ENCODE data around the gene MIEF1.

MIEF1 gene

DNA sequence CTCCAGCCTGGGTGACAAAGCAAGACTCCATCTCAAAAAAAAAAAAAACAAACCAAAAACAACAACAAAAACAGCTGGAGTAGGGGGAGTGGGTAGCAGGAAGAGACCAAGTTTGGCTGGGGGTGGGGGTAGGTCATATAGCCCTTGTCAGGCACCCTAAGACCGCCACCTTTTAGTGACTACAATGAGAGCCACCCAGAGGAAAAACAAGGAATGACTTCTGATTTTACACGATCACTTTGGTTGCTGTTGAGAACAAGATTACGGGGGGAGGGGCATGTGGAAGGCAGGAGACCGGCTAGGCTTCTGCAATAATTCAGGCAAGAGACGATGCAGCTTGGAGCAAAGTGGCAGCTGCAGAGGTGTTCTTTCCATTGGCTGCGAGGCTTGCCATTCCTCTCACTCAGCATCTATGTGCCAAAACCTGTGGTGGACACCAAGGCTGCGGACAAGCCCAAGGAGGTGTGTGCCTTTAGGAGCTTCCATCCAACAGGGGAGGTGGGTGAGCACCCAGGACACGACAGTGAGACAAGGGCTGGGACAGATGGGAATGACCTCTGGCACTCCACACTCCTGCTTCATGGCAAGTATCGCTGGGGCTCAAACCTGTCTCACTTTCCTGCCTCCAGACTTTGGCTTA is 28.7 kb downstream of the MIEF1 start:
- H3K9ac ChIP-seq (ENCODE audit: low read depth, low read length), result no peak overlapping the region
- H3K4me1 ChIP-seq (ENCODE audit: insufficient read depth, low read length), result peaks cover 26% of the 10 kb centered on the region; the same call in 1 of the 2 replicates
- no peaks in the 10 kb centered on the region for H3K36me3 ChIP-seq (ENCODE audit: insufficient read depth, low read length)
- no peaks in the 10 kb centered on the region for H3K9me3 ChIP-seq (ENCODE audit: control insufficient read depth, insufficient read depth, low read length)

DNA sequence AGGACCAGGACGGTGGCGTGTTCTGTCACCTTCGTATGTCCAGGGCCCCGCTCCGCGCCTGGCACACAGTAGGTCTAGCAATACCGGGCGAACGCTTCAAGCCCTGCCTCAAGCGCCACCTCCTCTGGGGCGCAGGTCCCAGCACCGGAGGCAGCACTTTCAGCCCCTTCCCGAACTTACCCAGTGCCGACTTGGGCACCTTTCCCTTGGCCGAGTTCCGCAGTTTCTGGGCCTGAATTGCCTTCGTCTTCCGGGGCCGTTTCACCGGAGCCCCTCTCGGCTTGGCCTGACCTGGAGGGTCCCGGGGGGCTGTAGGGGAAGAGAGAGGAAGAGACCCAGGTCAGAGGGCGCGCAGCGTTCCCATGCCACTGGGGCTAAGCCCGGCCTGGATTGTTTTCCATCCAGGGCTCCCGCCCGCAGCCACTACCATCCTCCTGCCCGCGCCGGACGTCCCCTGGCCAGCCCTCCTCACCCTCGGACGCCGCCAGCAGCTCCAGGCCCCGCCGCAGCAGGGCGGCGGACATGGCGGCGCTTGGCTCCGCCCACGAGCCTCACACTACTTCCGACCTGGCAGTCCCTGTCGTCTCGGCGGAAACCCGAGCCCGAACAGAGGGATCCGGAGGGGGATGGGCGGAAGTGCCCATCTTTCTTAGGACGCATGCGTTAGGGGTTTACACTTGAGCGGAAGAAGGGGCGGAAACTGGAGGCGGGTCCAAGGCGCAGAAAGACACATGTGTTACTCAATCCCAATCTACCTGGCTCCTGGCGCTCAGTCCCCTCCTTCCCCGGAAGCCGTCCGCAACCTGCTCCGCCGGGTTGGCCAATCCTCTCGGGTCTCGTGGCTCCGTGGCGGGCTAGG is 30.4 kb downstream of the MIEF1 start, which contains the start of gene RPS19BP1:
Gene RPS19BP1, minus strand, starts transcription at position 534 of the 859 bp plus-strand sequence. Its CDS starts 10 bp downstream, at position 524.
- Histone ChIP-seq H3K4me1 (ENCODE audit: insufficient read depth, low read length) (peaks cover 26% of the 10 kb centered on the region; the same call in 1 of the 2 replicates), H3K9ac (ENCODE audit: low read depth, low read length) (peak within 1 kb of the TSS; percentile 94), H3K36me3 (ENCODE audit: insufficient read depth, low read length) (no peaks in the 10 kb centered on the region), H3K9me3 (ENCODE audit: control insufficient read depth, insufficient read depth, low read length) (no peaks in the 10 kb centered on the region)

DNA sequence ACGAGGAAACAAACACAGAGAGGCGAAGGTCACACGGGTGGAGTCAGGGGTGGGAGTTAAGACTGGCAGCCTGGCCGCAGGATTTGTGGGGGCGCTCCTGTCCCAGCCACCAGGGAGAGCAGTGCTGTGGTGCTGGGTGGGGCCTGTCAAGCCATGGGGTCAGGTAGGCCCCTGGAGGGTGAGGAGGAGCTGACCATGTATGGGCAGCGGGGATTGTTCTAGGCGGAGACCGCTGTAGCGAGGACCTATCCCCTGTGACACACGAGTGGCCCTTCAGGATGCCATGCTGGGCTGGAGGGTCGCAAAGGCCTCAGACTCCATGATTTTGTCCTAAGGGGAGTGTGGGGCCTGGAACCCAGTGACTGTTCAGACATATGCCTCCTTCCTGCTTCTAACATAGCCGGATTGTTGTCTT is 32.0 kb downstream of the MIEF1 start:
- H3K36me3 ChIP-seq (ENCODE audit: insufficient read depth, low read length), result no peaks in the 10 kb centered on the region
- peaks cover 14% of the 10 kb centered on the region; the same call in 1 of the 2 replicates for H3K4me1 ChIP-seq (ENCODE audit: insufficient read depth, low read length)
- no peaks in the 10 kb centered on the region for H3K9me3 ChIP-seq (ENCODE audit: control insufficient read depth, insufficient read depth, low read length)
- H3K9ac ChIP-seq (ENCODE audit: low read depth, low read length), result no peak overlapping the region

DNA sequence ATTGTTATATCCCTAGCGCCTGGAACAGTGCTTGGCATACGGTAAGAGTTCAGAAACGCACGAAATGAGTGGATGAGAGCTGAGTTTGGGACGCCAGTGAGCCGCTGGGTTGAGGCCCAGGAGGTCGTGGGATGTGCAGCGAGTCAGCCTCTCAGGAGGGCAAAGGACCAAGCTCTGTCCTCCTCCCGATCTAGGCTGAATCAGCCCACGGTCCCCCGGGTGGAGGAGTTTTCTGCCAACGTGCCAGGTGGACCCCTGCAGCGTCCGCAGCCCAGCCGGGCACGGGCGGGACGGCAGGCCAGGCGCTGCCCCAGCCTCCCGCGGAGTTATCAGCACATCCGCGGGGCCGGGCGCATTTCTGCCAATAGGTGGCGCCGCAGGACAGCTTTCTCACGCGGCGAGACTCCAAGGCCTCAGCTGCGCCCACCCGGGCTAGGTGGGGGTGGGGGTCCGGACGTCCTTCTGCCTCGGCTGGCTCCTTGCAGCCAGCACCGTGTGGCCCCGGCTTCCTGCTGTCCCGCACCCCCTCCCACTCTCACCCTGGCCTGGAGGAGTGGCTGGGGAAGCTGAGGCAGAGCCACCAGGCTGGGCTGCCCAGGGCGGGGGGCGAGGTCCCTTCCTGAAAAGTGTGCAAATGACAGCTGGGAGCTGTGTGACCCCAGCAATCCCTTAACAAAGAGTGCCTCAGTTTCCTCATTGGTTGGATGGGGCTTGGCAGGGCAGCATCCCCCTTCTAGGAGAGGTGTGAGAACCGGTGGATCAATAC is 32.7 kb downstream of the MIEF1 start:
- Histone ChIP-seq H3K9ac (ENCODE audit: low read depth, low read length) (peak overlapping the region; percentile 2; the same call in 1 of the 2 replicates), H3K4me1 (ENCODE audit: insufficient read depth, low read length) (peaks cover 11% of the 10 kb centered on the region; the same call in 1 of the 2 replicates), H3K9me3 (ENCODE audit: control insufficient read depth, insufficient read depth, low read length) (no peaks in the 10 kb centered on the region), H3K36me3 (ENCODE audit: insufficient read depth, low read length) (no peaks in the 10 kb centered on the region)

DNA sequence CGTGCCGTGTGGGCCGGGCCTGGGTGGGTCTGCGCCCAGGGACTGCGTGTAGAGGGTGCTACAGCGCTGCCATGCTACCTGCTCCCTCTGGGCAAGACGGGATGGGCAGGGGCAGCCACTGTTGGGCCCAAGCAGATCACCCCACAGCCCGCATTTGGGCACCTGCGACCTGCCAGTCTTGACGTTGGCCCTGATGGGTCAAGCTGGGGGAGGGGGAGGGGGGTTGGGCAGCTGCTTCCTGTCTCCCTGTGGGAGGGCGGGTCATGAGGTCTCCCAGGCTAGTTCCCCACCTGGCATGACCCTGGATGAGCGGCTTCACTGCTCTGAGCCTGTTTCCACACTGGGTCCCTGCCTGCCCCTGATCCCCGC is 33.3 kb downstream of the MIEF1 start:
- no peaks in the 10 kb centered on the region for H3K36me3 ChIP-seq (ENCODE audit: insufficient read depth, low read length)
- H3K4me1 ChIP-seq (ENCODE audit: insufficient read depth, low read length), result peaks cover 11% of the 10 kb centered on the region; the same call in 1 of the 2 replicates
- no peaks in the 10 kb centered on the region for H3K9me3 ChIP-seq (ENCODE audit: control insufficient read depth, insufficient read depth, low read length)
- peak overlapping the region; percentile 2; the same call in 1 of the 2 replicates for H3K9ac ChIP-seq (ENCODE audit: low read depth, low read length)

DNA sequence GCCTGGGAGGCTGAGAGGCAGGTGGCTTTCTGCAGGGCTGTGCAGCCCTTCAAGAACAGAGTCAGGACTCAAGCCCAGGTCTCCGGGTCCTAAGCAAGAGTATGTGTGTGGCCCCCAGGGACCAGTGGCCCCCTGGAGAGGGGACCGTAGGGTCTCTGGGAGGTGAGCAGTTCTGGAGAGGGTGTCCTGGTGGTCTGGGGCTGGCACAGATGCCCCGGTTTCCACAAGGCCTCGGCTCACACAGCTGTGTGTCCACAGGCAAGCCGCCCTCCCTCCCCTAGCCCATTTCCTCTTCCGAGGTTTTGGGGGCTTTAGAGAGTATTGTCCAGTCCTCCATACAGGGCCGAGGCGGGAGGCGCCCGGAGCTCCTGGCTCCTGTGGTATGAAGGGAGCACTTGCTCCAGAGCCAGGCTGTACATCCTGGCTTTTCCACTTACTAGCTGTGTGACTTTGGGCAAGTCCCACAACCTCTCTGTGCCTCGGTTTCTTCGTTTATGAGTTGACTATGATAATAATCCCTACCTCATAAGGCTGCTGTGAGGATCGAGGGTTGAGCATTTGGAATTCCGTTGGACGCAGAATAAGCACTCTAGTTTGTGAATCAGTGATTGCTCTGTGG is 33.9 kb downstream of the MIEF1 start:
- Histone ChIP-seq H3K36me3 (ENCODE audit: insufficient read depth, low read length) (no peaks in the 10 kb centered on the region), H3K4me1 (ENCODE audit: insufficient read depth, low read length) (peaks cover 9% of the 10 kb centered on the region; the same call in 1 of the 2 replicates), H3K9ac (ENCODE audit: low read depth, low read length) (no peak overlapping the region), H3K9me3 (ENCODE audit: control insufficient read depth, insufficient read depth, low read length) (no peaks in the 10 kb centered on the region)

DNA sequence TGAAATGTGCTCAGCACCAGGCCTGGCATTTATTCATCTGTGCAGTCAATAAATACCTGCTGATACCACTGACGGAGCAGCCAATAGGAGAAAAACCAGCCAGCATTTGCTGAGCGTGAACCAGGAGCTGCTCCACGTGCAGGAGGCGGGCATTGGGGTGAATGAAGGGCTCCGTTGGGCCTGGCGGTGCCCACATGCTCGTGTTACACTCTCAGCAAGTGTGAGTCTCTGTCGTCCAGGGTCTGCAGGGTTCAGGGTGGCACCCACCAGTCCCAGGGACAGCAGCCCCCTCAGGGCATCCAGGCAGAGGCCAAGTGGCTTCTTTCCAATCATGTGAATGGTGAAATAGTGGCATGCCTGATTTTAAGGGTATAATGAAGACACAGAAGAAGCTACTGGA is 34.6 kb downstream of the MIEF1 start:
- Histone ChIP-seq H3K4me1 (ENCODE audit: insufficient read depth, low read length) (peaks cover 3% of the 10 kb centered on the region; the same call in 1 of the 2 replicates), H3K9me3 (ENCODE audit: control insufficient read depth, insufficient read depth, low read length) (no peaks in the 10 kb centered on the region), H3K36me3 (ENCODE audit: insufficient read depth, low read length) (no peaks in the 10 kb centered on the region), H3K9ac (ENCODE audit: low read depth, low read length) (no peak overlapping the region)

DNA sequence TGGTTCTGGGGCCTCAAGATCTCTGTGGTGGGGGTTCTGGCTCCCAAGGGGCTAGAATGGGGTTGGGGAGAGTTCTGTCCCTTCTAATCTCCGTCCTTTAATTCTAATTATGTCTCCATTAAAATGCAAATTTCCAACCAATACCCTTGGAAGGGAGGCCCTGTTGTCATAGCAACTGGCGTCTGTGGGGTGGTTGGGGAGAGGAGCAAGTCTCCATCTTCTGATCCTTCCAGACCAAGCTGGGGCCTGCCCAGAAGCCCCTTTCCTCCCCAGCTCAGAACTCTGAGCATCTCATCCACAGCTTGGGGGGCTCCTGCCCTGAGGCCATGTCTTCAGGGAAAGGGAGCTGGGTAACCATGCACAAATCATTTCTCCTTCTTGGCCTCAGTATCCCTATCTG is 35.9 kb downstream of the MIEF1 start:
- H3K36me3 ChIP-seq (ENCODE audit: insufficient read depth, low read length), result no peaks in the 10 kb centered on the region

DNA sequence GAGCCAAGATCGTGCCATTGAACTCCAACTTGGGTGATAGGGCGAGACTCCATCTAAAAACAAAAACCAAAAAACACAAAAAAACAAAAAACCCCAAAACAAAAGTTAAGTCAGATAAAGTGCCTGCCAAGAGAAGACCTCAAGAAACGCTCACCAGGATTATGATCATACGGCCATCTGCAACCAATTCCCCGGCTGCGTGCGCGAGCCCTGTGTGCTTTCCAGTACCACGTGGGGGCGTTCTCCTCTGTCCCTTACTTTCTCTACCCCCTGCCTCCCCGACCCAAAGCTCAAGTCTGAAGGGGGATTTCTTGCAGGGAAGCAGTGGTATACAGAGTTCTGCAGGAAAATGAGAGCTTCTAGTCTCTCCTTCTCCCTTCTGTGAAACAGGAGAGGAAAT is 41.0 kb downstream of the MIEF1 start:
- H3K9ac ChIP-seq (ENCODE audit: low read depth, low read length), result no peak overlapping the region
- H3K36me3 ChIP-seq (ENCODE audit: insufficient read depth, low read length), result no peaks in the 10 kb centered on the region
- no peaks in the 10 kb centered on the region for H3K4me1 ChIP-seq (ENCODE audit: insufficient read depth, low read length)
- H3K9me3 ChIP-seq (ENCODE audit: control insufficient read depth, insufficient read depth, low read length), result no peaks in the 10 kb centered on the region

More for the DNA sequence above, 35.9 kb downstream of the MIEF1 start:
- Histone ChIP-seq H3K9me3 (ENCODE audit: control insufficient read depth, insufficient read depth, low read length) (no peaks in the 10 kb centered on the region), H3K4me1 (ENCODE audit: insufficient read depth, low read length) (peaks cover 3% of the 10 kb centered on the region; the same call in 1 of the 2 replicates), H3K9ac (ENCODE audit: low read depth, low read length) (no peak overlapping the region)

DNA sequence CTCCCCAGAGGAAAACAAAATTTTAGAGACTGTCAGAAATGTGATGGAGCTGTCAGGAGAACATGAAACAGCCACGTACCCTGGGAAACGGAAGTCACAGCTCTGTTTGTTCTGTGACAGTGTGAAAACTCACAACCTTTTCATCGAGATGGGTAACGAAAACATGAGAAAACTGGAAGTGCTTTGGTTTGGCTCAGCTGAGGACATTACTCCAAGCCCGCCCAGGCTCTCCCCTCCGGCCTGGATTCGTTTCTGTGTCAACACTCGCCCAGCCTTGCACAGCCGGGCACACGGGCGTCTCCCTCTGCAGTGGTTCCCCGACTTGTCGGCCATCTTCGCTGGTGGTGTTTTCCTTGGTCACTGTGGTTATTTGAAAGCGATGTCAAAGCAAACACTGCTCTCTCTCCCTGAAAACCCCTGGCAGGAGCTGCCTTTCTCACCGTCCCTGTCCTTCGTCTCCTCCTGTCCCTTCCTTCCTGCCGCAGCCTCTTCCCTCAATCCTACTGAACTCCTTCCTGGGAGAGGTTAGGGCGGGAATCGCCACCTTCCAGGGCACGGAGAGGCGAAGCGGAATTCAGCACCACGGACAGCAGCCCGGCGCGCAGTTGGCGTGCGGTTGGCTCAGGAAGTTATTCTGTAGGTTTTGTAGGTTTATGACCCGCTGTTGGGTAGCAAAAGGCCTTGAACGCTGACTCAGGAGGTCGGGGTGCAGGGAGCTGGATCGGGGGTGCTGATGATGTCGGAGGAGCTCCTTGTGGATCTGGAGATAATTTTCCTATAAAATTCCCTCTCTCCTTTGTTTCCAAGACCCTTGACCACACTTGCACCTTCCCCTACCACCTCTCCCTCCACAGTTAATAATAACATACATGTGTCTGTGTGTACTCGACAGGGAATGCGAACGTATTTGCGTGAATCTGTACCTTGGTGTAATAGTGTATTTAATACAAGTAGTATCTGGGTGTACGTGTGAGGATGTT is 43.6 kb downstream of the MIEF1 start:
- H3K4me1 ChIP-seq (ENCODE audit: insufficient read depth, low read length), result no peaks in the 10 kb centered on the region
- H3K36me3 ChIP-seq (ENCODE audit: insufficient read depth, low read length), result no peaks in the 10 kb centered on the region
- H3K9me3 ChIP-seq (ENCODE audit: control insufficient read depth, insufficient read depth, low read length), result no peaks in the 10 kb centered on the region
- no peak overlapping the region for H3K9ac ChIP-seq (ENCODE audit: low read depth, low read length)

DNA sequence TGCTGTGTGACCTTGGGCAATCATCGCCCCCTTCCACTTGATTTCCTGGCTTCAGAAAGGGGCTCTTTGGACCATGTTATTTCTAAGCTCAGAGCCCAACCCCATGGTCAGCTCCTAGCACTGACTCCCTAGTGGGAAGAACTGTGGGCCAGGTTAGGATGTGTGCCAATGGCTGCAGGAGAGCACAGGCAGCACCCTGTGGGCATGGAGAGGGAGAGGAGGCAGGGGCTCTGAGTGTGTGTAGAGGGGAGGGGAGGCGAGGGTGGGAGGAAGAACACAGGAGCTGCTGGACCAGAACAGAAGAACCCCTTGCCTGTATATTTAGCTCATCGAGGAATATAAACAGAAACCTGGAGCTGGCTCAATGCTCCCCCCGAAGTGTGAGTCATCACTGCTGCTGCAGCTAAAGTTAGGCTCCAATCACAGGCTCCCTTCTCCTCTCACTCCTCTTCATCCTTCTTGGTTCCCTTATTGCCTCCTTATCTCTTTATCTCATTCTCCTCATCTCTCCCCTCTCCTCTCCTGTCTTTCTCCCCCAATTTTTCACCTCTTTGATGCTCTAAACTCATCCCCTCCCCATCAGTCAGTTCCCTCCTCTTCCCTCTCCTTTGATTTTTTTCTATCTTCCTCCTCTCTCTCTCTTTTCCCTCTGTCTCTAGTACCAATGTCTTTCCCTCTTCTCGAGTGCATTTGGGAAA is 44.9 kb downstream of the MIEF1 start:
- Histone ChIP-seq H3K9me3 (ENCODE audit: control insufficient read depth, insufficient read depth, low read length) (no peaks in the 10 kb centered on the region), H3K36me3 (ENCODE audit: insufficient read depth, low read length) (no peaks in the 10 kb centered on the region), H3K9ac (ENCODE audit: low read depth, low read length) (no peak overlapping the region), H3K4me1 (ENCODE audit: insufficient read depth, low read length) (no peaks in the 10 kb centered on the region)

DNA sequence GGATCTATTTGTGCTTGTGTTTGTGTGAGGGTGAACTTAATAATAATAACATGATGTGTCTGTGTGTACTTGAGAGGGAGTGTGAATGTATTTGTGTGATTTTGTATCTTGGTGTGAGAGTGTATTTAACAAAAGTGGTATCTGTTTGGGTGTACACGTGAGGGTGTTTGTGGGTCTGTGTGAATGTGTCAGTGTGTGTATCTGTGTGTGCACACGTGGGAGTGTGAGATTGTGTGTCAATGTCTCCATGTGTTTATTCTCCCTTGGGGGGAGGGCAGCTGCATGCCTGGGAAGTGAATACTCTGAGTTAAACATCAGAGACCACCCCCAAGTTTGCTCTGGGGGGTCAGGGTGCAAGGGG is 45.5 kb downstream of the MIEF1 start:
- no peak overlapping the region for H3K9ac ChIP-seq (ENCODE audit: low read depth, low read length)
- H3K36me3 ChIP-seq (ENCODE audit: insufficient read depth, low read length), result no peaks in the 10 kb centered on the region
- no peaks in the 10 kb centered on the region for H3K9me3 ChIP-seq (ENCODE audit: control insufficient read depth, insufficient read depth, low read length)
- no peaks in the 10 kb centered on the region for H3K4me1 ChIP-seq (ENCODE audit: insufficient read depth, low read length)

DNA sequence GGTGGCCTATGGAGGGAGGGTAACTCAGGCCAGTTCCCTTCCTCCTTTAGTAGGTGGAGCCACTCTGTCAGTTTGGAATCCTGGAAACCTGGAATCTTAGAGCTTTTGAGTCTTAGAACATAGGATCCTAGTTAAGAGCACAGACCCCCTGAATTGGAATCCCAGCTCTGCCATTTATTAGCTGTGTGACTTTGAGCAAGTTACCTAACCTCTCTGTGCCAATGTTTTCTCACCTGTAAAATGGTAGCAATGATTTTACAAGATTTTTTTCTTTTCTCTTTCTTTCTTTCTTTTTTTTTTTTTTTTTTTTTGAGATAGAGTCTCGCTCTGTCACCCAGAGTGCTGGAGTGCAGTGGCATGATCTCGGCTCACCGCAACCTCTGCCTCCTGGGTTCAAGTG is 51.3 kb downstream of the MIEF1 start:
- no peak overlapping the region for H3K9ac ChIP-seq (ENCODE audit: low read depth, low read length)
- H3K9me3 ChIP-seq (ENCODE audit: control insufficient read depth, insufficient read depth, low read length), result no peaks in the 10 kb centered on the region
- H3K4me1 ChIP-seq (ENCODE audit: insufficient read depth, low read length), result peaks cover 3% of the 10 kb centered on the region; the same call in 1 of the 2 replicates
- H3K36me3 ChIP-seq (ENCODE audit: insufficient read depth, low read length), result no peaks in the 10 kb centered on the region
